ENCODE data around the gene REEP2. TPM values are rescaled to one million over a fixed set of nuclear protein-coding genes. Genes with fewer than 3 reads are reported as not detected.
"Not testable (repeated sequence)": the region's sequence is repeated elsewhere in the genome, so short reads cannot be mapped to it uniquely, and the experiment has no call there.

The REEP2 gene
- total RNA-seq, 1 donor from 2014 or later = 6.1 TPM

DNA sequence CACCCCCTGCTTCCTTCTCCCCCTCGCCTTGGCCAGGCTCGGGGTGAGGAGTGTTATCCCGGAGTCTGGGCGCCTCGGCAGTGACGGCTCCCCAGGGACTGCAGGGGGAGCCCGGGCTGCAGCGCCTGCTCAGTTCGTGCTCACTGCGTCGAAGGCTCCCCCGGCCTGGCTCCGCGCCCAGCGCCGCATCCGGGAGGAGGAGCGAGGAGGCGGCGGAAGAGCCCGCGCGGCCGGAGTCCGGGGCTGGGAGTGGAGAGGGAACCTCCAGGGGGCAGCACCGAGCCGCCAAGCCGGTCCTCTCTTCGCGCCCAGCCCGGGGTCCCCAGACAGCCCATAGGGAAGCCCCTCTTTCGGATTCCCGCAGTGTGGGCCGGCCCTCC is 25.1 kb downstream of the REEP2 start:
- peak; percentile 86 for ATAC-seq (ENCODE audit: poor library complexity)
- intact Hi-C loops (cut with DNase I) = no loop called here

DNA sequence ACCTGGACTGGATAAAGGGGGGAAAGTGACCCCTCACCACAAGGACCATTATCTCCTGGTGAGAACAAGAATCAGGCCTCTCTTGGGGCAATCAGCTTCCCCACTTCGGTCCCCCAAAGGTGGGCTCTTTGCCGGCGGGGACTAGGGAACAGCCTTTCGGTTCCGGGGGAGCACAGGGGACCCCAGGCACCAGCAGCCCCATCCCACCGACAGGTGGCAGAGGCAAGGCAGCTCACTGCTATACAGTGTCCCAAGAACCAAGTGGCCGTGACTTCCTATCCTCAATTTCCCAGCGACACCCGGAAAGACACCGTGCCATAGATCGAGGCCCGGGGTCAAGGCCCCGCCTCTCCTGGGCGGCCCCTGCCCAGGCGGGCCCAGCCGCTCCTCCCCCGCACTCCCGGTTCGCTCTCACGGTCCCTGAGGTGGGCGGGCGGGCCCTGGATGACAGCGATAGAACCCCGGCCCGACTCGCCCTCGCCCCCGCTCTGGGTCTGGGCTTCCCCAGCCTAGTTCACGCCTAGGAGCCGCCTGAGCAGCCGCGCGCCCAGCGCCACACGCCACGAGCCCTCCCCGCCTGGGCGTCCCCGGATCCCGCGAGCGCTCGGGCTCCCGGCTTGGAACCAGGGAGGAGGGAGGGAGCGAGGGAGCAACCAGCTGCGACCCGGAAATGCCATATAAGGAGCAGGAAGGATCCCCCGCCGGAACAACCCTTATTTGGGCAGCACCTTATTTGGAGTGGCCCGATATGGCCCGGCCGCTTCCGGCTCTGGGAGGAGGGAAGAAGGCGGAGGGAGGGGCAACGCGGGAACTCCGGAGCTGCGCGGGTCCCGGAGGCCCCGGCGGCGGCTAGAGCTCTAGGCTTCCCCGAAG is 25.8 kb downstream of the REEP2 start:
- ATAC-seq (ENCODE audit: poor library complexity) (peak; percentile 93), DNase-seq (peak; percentile 96)
- intact Hi-C loops (cut with DNase I) = loop anchor here (5.0 kb wide), 1 partner anchor 38 kb away; no protein-coding TSS in a partner anchor

More for the DNA sequence above, 25.1 kb downstream of the REEP2 start:
- peak; percentile 98 for DNase-seq

DNA sequence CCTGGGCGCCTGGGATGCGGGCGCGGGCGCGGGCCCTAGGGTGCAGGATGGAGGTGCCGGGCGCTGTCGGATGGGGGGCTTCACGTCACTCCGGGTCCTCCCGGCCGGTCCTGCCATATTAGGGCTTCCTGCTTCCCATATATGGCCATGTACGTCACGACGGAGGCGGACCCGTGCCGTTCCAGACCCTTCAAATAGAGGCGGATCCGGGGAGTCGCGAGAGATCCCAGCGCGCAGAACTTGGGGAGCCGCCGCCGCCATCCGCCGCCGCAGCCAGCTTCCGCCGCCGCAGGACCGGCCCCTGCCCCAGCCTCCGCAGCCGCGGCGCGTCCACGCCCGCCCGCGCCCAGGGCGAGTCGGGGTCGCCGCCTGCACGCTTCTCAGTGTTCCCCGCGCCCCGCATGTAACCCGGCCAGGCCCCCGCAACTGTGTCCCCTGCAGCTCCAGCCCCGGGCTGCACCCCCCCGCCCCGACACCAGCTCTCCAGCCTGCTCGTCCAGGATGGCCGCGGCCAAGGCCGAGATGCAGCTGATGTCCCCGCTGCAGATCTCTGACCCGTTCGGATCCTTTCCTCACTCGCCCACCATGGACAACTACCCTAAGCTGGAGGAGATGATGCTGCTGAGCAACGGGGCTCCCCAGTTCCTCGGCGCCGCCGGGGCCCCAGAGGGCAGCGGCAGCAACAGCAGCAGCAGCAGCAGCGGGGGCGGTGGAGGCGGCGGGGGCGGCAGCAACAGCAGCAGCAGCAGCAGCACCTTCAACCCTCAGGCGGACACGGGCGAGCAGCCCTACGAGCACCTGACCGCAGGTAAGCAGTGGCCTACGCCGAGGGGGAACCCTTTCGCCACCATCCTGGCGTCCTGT is 26.6 kb downstream of the REEP2 start, which contains the start of gene EGR1:
Gene EGR1 (plus strand): TSS at position 219 of the 864 bp plus-strand sequence. CDS start 283 bp downstream, at position 502.
- intact Hi-C loops (cut with DNase I) = loop anchor here (5.0 kb wide), 1 partner anchor 37 kb away; no protein-coding TSS in a partner anchor
- ATAC-seq (ENCODE audit: poor library complexity) = peak; percentile 76
- DNase-seq = peak; percentile 97

DNA sequence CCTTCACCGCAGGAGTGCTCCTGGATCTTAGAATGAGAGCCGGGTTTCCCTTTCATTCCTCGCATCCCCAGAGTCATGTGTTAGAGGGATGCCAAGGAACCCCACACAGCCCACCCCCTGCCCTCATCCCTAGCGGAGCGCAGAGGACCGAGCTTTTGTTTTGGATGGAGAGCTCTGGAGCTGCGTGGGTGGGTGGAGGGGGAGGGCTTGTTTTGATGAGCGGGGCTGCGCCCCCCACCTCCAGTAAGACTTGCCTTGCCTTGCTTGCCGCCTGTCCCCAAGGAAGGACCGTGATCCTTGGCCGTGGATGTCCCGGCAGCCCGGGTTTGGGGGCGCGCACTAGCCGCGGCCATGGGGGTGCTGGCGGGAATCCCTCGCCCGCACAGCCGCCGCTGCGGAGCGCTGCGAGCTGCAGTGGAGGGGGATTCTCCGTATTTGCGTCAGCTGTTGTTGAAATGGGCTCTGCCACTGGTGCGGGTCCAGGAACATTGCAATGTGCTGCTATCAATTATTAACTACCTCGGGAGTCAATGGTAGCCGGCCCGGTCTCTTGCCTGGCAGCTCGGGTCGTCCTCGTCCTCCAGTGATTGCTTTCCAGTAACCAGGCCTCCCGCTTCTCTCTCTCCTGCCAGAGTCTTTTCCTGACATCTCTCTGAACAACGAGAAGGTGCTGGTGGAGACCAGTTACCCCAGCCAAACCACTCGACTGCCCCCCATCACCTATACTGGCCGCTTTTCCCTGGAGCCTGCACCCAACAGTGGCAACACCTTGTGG is 27.5 kb downstream of the REEP2 start:
- intact Hi-C loops (cut with DNase I) = loop anchor here (5.0 kb wide), 1 partner anchor 36 kb away; no protein-coding TSS in a partner anchor
- ATAC-seq (ENCODE audit: poor library complexity) = no peak
- DNase-seq = no peak

DNA sequence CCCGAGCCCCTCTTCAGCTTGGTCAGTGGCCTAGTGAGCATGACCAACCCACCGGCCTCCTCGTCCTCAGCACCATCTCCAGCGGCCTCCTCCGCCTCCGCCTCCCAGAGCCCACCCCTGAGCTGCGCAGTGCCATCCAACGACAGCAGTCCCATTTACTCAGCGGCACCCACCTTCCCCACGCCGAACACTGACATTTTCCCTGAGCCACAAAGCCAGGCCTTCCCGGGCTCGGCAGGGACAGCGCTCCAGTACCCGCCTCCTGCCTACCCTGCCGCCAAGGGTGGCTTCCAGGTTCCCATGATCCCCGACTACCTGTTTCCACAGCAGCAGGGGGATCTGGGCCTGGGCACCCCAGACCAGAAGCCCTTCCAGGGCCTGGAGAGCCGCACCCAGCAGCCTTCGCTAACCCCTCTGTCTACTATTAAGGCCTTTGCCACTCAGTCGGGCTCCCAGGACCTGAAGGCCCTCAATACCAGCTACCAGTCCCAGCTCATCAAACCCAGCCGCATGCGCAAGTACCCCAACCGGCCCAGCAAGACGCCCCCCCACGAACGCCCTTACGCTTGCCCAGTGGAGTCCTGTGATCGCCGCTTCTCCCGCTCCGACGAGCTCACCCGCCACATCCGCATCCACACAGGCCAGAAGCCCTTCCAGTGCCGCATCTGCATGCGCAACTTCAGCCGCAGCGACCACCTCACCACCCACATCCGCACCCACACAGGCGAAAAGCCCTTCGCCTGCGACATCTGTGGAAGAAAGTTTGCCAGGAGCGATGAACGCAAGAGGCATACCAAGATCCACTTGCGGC is 28.2 kb downstream of the REEP2 start:
- no peak for ATAC-seq (ENCODE audit: poor library complexity)
- peak; percentile 50 for DNase-seq
- intact Hi-C loops (cut with DNase I) = loop anchor here (5.0 kb wide), 1 partner anchor 35 kb away; no protein-coding TSS in a partner anchor

GRCh38 chr5:138467711-138468132 is 28.9 kb downstream of the REEP2 start:
- intact Hi-C loops (cut with DNase I) = loop anchor here (5.0 kb wide), 1 partner anchor 35 kb away; no protein-coding TSS in a partner anchor
- DNase-seq (no peak), ATAC-seq (ENCODE audit: poor library complexity) (no peak)

GRCh38 chr5:138468133-138468965 is 29.5 kb downstream of the REEP2 start:
- DNase-seq = no peak
- no peak for ATAC-seq (ENCODE audit: poor library complexity)
- intact Hi-C loops (cut with DNase I) = loop anchor here (5.0 kb wide), 1 partner anchor 34 kb away; no protein-coding TSS in a partner anchor

DNA sequence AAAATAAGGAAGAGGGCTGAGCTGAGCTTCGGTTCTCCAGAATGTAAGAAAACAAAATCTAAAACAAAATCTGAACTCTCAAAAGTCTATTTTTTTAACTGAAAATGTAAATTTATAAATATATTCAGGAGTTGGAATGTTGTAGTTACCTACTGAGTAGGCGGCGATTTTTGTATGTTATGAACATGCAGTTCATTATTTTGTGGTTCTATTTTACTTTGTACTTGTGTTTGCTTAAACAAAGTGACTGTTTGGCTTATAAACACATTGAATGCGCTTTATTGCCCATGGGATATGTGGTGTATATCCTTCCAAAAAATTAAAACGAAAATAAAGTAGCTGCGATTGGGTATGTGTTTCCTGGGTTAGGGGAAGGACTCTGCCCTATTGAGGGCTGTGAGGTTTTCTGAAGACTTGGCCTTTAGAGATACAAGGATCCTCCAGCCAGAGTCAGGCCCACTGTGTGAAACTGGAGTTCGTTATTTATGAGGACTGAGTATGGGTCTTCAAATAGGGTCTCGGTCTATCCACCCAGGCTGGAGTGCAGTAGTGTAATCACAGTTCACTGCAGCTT is 30.2 kb downstream of the REEP2 start:
- no peak for ATAC-seq (ENCODE audit: poor library complexity)
- intact Hi-C loops (cut with DNase I) = loop anchor here (5.0 kb wide), 1 partner anchor 33 kb away; no protein-coding TSS in a partner anchor
- DNase-seq = no peak

DNA sequence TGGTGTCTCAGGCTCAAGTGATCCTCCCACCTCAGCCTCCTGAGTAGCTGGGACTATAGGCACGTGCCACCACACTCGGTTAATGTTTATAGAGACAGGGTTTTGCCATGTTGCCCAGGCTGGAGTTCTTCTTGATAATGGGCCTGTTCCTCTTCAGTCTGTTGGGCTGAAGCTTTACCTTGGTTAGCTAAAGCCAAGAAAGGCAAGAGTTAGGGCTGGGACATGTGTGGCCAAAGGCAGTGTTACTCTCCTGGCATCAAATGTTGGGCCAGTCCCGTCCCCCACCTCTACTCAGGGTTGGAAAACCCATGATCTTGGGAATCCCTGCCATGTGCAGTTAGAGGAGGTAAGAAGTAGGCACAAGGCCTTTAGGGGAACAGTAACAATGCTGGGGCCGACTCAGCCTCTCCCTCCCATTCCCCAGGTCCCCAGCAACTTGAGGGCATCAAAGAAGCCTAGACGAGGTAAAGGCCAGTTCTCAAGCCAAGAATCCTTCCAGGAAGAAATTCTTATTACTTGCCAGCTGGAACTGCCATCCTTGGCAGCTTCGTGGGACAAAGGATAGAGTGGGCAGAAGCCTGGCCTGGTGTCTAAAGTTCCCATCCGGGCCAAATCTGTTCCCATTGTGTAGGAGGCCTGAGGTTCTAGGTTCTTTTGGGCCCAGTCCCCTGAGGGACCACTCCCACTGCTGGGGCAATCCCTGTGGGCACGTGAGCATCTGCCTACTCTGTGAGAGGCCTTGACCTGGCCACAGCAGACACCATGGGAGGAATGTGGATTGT is 30.9 kb downstream of the REEP2 start:
- ATAC-seq (ENCODE audit: poor library complexity) (no peak), DNase-seq (no peak)
- intact Hi-C loops (cut with DNase I) = loop anchor here (5.0 kb wide), 1 partner anchor 33 kb away; no protein-coding TSS in a partner anchor

- DNase-seq (no peak), ATAC-seq (ENCODE audit: poor library complexity) (no peak)
- intact Hi-C loops (cut with DNase I) = no loop called here
Measured at GRCh38 chr5:138470322-138471051, 31.6 kb downstream of the REEP2 start.

DNA sequence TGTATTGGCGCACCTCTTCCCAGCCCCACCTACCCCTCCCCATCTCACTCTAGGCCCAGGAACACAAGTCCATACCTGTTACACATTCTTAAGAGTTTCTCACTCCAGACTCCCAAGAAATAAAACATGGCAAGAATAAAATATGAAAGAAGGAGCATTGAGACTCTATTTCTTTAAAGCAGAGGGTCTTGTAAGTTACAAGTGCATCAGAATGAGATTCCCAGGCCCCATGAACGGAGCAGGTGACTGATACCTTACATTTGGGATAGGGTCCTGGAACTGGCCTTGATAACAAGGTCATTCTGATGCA is 32.1 kb downstream of the REEP2 start:
- intact Hi-C loops (cut with DNase I) = no loop called here
- no peak for ATAC-seq (ENCODE audit: poor library complexity)

GRCh38 chr5:138472353-138472752 is 33.5 kb downstream of the REEP2 start:
- ATAC-seq (ENCODE audit: poor library complexity) (no peak), DNase-seq (no peak)
- intact Hi-C loops (cut with DNase I) = no loop called here

More for the DNA sequence above, 32.1 kb downstream of the REEP2 start:
- no peak for DNase-seq

- ATAC-seq (ENCODE audit: poor library complexity); DNase-seq; intact Hi-C loops (cut with DNase I): not testable (repeated sequence)
Measured at GRCh38 chr5:138473151-138473550, 34.3 kb downstream of the REEP2 start.

DNA sequence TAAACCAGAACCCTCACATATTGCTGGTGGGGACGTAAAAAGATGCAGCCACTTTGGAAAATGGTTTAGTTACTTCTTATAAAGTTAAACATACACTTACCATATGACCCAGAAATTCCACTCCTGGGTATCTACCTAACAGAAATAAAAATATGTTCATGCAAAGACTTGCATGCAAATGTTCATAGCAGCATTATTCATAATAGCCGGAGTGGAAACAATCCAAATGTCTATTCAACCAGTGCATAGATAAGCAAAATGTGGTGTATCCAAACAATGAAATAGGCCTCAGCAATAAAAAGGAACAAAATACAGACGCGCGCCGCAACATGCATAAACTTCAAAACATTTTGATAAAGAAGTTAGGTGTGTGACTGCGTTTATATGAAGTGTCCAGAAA is 38.1 kb downstream of the REEP2 start:
- intact Hi-C loops (cut with DNase I) = no loop called here
- no peak for DNase-seq
- no peak for ATAC-seq (ENCODE audit: poor library complexity)

- ATAC-seq (ENCODE audit: poor library complexity) (no peak), DNase-seq (no peak)
- intact Hi-C loops (cut with DNase I) = no loop called here
Measured at GRCh38 chr5:138482638-138483037, 43.8 kb downstream of the REEP2 start.
